GM12892 (cell line): Measurements from ENCODE around the gene EEF1AKMT3.

Experiments
- POLR2A ChIP-seq: IDR thresholded peaks from 2 replicates; pipeline ENCODE4 v1.6.1; 2011; ENCODE audit warnings: low read depth, low read length, control low read depth
- POLR2AphosphoS5 ChIP-seq: IDR thresholded peaks from 2 replicates; pipeline ENCODE4 v1.6.1; 2011; ENCODE audit warnings: low read depth, low read length, control low read depth

DNA sequence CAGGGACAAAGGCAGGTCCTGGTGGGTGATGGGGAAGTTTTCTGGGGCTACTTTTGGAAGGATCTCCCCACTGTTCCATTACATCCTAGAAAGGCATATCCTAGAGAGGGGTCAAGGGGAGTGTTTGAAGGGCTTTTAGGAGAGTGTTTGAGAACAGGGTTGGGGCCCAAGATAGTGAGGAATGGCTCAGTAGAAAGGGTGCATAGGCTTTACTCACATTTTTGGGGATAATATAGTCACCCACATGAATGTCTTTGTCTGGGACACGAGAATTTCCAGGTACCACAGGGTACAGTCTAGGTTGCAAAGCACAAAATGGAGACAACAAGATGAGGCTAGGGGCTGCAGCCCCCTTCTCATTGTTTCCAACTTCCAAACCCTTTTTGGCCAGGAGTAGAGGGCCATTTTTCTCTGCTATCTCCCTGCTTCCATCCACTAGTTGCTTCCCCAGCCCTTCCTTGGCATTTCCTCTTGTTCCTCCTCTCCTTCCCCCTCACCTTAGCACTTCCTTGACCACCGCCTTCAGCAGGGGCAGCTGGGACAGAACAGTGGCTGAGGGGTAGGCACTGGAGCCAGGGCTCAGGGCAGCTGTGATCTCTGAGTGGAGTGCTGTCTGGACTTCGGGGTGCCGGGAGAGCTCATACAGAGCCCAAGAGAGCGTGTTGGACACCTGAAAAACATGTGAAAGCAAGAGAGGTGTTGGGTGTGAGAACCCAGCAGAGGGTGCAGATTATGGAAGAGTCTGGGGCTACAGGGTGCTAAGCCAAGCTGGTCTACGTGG, 8.3 kb upstream of the EEF1AKMT3 start:
- TF ChIP-seq POLR2A, result no peak
- TF ChIP-seq POLR2AphosphoS5, result no peak
